ENCODE results near the gene UPK2.
"Not testable (repeated sequence)": the region's sequence is repeated elsewhere in the genome, so short reads cannot be mapped to it uniquely, and the experiment has no call there.

Gene UPK2

DNA sequence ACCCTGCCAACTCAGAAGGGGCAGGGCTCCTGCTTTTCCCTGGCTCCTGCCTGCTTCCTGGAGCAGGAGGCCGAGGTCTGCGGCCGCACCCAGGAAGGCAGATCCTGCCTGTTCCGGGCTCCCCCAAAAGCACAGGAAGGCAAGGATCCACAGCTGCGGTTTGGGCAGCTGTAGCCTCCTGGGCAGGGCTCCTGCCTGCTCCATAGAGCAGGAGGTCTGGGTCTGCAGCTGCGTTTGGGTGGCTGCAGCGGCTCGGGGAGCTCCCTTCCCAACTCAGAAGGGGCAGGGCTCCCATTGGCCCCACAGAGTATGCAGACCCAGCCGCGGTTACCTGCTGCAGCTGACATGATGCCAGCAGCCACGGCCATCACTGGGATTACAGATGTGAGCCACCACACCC is 5.5 kb downstream of the UPK2 start:
- no peak overlapping the region for H3K27ac ChIP-seq
- no peaks in the 10 kb centered on the region for H3K36me3 ChIP-seq
- H3K4me1 ChIP-seq (ENCODE audit: control insufficient read depth in 1 of 2, insufficient read depth in 1 of 2, low read depth in 1 of 2, low read length in 1 of 2) = no peaks in the 10 kb centered on the region
- no peaks in the 10 kb centered on the region for H3K9me3 ChIP-seq
- TF ChIP-seq, protein P1, sequence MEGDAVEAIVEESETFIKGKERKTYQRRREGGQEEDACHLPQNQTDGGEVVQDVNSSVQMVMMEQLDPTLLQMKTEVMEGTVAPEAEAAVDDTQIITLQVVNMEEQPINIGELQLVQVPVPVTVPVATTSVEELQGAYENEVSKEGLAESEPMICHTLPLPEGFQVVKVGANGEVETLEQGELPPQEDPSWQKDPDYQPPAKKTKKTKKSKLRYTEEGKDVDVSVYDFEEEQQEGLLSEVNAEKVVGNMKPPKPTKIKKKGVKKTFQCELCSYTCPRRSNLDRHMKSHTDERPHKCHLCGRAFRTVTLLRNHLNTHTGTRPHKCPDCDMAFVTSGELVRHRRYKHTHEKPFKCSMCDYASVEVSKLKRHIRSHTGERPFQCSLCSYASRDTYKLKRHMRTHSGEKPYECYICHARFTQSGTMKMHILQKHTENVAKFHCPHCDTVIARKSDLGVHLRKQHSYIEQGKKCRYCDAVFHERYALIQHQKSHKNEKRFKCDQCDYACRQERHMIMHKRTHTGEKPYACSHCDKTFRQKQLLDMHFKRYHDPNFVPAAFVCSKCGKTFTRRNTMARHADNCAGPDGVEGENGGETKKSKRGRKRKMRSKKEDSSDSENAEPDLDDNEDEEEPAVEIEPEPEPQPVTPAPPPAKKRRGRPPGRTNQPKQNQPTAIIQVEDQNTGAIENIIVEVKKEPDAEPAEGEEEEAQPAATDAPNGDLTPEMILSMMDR (IDR thresholded peaks at IDR 0.05) = no peak
- H3K27me3 ChIP-seq = no peaks in the 10 kb centered on the region
- no peak overlapping the region for H3K4me3 ChIP-seq (ENCODE audit: low read depth in 1 of 2, low read length in 1 of 2)

DNA sequence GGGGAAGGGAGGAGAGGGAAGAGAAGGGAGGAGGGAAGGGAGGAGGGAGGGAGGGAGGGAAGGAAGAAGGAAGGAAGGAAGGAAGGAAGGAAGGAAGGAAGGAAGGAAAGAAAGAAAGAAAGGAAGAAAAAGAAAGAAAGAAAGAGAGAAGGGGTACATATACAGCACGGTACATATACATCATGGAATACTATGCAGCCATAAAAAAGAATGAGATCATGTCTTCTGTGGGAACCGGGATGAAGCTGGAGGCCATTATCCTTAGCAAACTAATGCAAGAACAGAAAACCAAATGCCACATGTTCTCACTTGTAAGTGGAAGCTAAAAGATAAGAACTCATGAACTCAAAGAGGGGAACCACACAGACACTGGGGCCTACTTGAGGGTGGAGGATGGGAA is 13.4 kb downstream of the UPK2 start:
- not testable (repeated sequence) for H3K9me3 ChIP-seq; H3K27ac ChIP-seq; H3K4me3 ChIP-seq (ENCODE audit: low read depth in 1 of 2, low read length in 1 of 2)

DNA sequence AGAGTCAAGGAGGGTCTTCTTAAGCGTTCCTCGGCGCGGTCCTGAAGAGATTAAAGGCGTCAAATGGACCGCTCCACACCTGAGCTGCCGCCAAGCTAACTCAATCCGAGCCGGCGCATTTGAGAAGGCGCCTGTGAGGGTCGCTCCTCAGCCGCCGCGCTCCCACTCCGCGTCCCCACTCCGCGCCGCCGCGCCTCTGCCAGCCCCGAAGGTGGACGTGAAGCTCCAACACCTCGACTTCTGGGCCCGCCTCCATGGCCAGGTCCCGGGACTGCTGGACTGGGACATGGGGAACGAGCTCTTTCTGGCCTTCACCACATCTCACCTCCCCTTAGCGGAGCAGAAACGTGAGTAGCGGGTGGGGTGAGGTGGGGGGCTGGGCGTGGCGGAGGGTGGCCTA is 15.5 kb downstream of the UPK2 start, which contains the start of gene FOXR1:
FOXR1 (plus strand) TSS at position 116 of the 400 bp plus-strand sequence; CDS start at position 287, 171 bp downstream.
- H3K4me1 ChIP-seq (ENCODE audit: control insufficient read depth in 1 of 2, insufficient read depth in 1 of 2, low read depth in 1 of 2, low read length in 1 of 2) = no peaks in the 10 kb centered on the region
- H3K27ac ChIP-seq = no peak within 1 kb of the TSS
- H3K9me3 ChIP-seq = no peaks in the 10 kb centered on the region
- no peak within 1 kb of the TSS for H3K4me3 ChIP-seq (ENCODE audit: low read depth in 1 of 2, low read length in 1 of 2)
- H3K27me3 ChIP-seq = peaks cover 42% of the 10 kb centered on the region
- TF ChIP-seq, protein P1 (IDR thresholded peaks at IDR 0.05) = no peak
- no peaks in the 10 kb centered on the region for H3K36me3 ChIP-seq

More for the DNA sequence above, 13.4 kb downstream of the UPK2 start:
- H3K27me3 ChIP-seq = peaks cover 38% of the 10 kb centered on the region
- not testable (repeated sequence) for H3K4me1 ChIP-seq (ENCODE audit: control insufficient read depth in 1 of 2, insufficient read depth in 1 of 2, low read depth in 1 of 2, low read length in 1 of 2); H3K36me3 ChIP-seq

DNA sequence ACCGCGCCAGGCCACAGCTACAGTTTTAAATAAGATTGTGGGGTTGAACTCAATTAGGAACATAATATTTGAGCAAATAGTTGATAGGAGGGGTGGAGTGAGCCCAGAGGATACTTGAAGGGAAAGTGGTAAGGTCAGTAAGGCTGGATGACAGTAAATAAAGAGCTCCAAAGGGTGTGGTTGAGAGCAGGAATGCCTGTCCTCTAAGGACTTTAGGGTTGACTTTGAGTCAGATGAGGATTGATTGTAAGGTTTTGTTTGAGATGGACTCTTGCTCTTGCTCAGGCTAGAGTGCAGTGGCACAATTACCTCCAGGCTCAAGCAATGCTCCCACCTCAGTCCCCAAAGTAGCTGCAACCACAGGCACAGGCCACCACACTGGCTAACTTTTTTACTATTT is 17.9 kb downstream of the UPK2 start:
- H3K4me1 ChIP-seq (ENCODE audit: control insufficient read depth in 1 of 2, insufficient read depth in 1 of 2, low read depth in 1 of 2, low read length in 1 of 2) = no peaks in the 10 kb centered on the region
- TF ChIP-seq, protein P1 (IDR thresholded peaks at IDR 0.05) = no peak
- no peak overlapping the region for H3K4me3 ChIP-seq (ENCODE audit: low read depth in 1 of 2, low read length in 1 of 2)
- no peaks in the 10 kb centered on the region for H3K9me3 ChIP-seq
- H3K36me3 ChIP-seq = no peaks in the 10 kb centered on the region
- no peak overlapping the region for H3K27ac ChIP-seq
- H3K27me3 ChIP-seq = peaks cover 42% of the 10 kb centered on the region

DNA sequence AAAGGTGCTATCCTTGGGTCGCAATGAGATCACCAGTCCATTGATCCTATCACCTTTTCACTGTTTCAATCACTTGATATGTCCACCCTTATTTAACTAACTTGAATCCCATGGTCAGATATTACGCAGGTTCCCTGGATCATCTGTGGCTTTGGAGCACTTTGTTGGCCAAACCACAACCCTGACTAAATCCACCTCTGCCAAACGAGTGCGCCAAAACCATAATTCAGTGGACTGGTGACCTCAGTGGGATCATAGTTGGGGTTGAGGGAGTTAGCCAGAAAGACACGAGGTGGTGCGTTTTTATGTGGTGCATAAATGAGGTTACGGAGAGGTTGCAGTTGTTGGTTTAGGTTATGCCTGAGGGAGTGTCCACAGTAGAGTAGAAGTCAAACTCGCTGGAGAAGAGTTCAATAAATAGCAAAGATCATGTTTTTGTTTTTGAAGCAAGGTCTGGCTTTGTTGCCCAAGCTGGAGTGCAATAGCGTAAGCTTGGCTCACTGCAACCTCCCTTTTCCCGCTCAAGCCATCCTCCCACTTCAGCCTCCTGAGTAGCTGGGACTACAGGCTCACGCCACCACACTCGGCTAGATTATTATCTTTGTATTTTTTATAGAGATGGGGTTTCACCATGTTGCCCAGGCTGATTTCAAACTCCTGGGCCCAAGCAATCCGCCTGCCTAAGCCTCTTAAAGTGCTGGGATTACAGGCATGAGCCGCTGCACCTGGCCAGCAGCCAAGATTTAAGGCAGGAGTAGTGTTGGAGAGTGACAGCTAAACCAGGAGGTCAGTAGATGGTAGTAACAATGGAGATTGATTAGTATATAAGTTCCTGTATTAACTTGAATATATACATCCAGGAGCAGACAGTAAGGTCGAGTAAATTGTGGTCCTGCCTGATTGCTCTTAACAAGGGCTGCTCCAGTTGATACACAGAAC is 19.9 kb downstream of the UPK2 start:
- H3K4me1 ChIP-seq (ENCODE audit: control insufficient read depth in 1 of 2, insufficient read depth in 1 of 2, low read depth in 1 of 2, low read length in 1 of 2) = peaks cover 6 to 8% of the 10 kb centered on the region in 2 experiments
- H3K9me3 ChIP-seq = no peaks in the 10 kb centered on the region
- TF ChIP-seq, protein P1 (IDR thresholded peaks at IDR 0.05) = no peak
- H3K4me3 ChIP-seq (ENCODE audit: low read depth in 1 of 2, low read length in 1 of 2) = no peak overlapping the region
- H3K27me3 ChIP-seq = peaks cover 27% of the 10 kb centered on the region
- no peak overlapping the region for H3K27ac ChIP-seq
- no peaks in the 10 kb centered on the region for H3K36me3 ChIP-seq

DNA sequence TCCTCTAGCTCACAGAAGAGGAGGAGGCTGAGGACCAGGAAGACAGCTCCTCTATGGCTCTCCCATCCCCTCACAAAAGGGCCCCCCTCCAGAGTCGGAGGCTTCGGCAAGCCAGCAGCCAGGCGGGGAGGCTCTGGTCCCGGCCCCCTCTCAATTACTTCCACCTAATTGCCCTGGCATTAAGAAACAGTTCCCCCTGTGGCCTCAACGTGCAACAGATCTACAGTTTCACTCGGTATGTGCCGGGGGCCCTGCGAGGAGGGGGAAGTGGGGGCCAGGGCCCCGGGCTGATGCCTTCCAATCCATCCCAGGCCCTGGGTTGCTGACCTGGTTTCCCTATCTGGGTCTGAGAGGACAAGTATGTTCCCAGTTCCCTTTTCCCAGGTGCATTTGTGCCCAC is 23.3 kb downstream of the UPK2 start:
- Histone ChIP-seq H3K9me3 (no peaks in the 10 kb centered on the region), H3K36me3 (no peaks in the 10 kb centered on the region), H3K27ac (no peak overlapping the region), H3K4me1 (ENCODE audit: control insufficient read depth in 1 of 2, insufficient read depth in 1 of 2, low read depth in 1 of 2, low read length in 1 of 2) (peaks cover 6 to 8% of the 10 kb centered on the region in 2 experiments), H3K4me3 (ENCODE audit: low read depth in 1 of 2, low read length in 1 of 2) (no peak overlapping the region), H3K27me3 (peaks cover 4% of the 10 kb centered on the region)
- TF ChIP-seq, protein P1 (IDR thresholded peaks at IDR 0.05) = no peak
